Vagina (tissue), 2 donors: ENCODE measurements around the gene PRG2.

Experiments
- POLR2A ChIP-seq, 2 donors: fragments of 450-650 bp; IDR thresholded peaks; one replicate each; pipeline ENCODE4 v1.6.1; 2017; ENCODE audit warnings: antibody characterized with exemption in 2 of 2, mild to moderate bottlenecking in 2 of 2, moderate library complexity in 2 of 2
- POLR2AphosphoS5 ChIP-seq, 2 donors: sonication (generic); formaldehyde crosslinking; IDR thresholded peaks; one replicate each; pipeline ENCODE4 v1.9.0; 2017; ENCODE audit warnings: antibody characterized with exemption in 2 of 2, mild to moderate bottlenecking in 2 of 2, low read depth in 1 of 2; ENCODE audit not compliant: insufficient read depth in 1 of 2
- TF ChIP-seq, protein P1 (sequence below), 3 experiments: fragments of 450-650 bp in 2 of 3; fragments of 200-600 bp in 1 of 3; sonication (generic) in 1 of 3; IDR thresholded peaks; one replicate each; pipeline ENCODE4 v1.5.1; 2017 to 2019; ENCODE audit warnings: antibody characterized with exemption in 3 of 3, mild to moderate bottlenecking in 2 of 3, moderate library complexity in 2 of 3

DNA sequence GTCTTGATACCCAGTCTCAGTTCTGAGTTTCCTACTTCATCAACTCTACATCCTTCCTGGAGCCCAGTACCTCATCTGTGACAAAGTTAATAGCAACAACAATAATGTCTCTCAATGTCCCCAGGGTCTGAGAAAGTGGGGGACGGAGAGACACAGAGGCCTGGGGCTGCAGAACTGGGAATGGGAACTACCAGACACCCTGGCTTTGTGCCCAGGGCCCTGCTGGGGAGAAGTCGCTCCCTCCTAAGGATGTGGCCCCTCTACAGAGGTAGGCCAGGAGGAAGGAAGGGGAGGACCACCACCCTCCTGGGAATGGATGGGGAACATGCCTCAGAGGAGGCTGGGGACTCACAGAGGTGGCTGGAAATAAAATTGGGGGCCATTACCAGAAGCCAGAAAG lies 15.0 kb downstream of the PRG2 start:
- TF ChIP-seq POLR2A (IDR thresholded peaks at IDR 0.05) (no peak), POLR2AphosphoS5 (IDR thresholded peaks at IDR 0.05; ENCODE audit: insufficient read depth in 1 of 2, low read depth in 1 of 2) (no peak)
- TF ChIP-seq, protein P1, sequence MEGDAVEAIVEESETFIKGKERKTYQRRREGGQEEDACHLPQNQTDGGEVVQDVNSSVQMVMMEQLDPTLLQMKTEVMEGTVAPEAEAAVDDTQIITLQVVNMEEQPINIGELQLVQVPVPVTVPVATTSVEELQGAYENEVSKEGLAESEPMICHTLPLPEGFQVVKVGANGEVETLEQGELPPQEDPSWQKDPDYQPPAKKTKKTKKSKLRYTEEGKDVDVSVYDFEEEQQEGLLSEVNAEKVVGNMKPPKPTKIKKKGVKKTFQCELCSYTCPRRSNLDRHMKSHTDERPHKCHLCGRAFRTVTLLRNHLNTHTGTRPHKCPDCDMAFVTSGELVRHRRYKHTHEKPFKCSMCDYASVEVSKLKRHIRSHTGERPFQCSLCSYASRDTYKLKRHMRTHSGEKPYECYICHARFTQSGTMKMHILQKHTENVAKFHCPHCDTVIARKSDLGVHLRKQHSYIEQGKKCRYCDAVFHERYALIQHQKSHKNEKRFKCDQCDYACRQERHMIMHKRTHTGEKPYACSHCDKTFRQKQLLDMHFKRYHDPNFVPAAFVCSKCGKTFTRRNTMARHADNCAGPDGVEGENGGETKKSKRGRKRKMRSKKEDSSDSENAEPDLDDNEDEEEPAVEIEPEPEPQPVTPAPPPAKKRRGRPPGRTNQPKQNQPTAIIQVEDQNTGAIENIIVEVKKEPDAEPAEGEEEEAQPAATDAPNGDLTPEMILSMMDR (IDR thresholded peaks at IDR 0.05), result no peak
